HG02943 (cell line): ENCODE results near the gene CACNA1E.

Experiments
- ATAC-seq: cut with Tn5 transposase; IDR thresholded peaks from one replicate; pipeline ENCODE4 v1.9.1; 2021; ENCODE audit warnings: mild to moderate bottlenecking, low read depth, moderate library complexity; ENCODE audit not compliant: unreplicated experiment

The CACNA1E gene

DNA sequence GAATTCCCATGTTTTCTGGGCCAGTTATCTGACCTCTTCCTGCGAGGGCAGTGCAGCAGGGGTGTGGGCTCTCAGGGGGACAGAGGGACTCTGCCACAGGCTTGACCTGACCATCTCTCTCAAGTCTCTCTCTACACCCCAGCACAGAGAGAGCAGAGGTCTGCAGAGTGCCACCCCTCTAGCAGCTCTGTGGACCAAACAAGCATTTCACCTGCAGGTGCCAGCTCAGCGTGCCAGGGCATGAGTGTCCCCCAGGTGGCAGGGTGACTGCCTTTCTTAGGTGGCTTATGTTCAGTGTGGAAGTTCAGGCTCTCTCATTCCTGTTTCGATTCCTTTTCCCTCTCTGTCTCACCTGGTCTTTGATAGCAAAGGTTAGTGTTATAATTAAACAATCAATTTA lies 191.3 kb downstream of the CACNA1E start:
- ATAC-seq: no peak

- no peak for ATAC-seq
Observed at GRCh38 chr1:181675091-181675917, 192.0 kb downstream of the CACNA1E start.

DNA sequence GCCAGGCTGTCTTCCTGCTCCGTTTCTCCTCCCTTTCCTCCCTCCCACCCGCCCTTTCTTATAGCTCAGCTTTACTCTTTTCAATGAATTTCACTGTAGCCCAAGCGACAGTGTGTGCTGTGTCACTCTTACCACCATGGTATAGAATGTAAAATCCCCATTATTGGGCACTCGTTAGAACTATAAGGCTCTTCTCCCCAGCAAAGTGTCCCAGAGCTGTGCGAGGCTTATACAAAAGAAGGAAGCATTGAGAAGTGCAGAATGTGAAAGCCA lies 192.5 kb downstream of the CACNA1E start:
- ATAC-seq: no peak

- ATAC-seq: peak; percentile 70
Observed at GRCh38 chr1:181676269-181676668, 193.0 kb downstream of the CACNA1E start.

DNA sequence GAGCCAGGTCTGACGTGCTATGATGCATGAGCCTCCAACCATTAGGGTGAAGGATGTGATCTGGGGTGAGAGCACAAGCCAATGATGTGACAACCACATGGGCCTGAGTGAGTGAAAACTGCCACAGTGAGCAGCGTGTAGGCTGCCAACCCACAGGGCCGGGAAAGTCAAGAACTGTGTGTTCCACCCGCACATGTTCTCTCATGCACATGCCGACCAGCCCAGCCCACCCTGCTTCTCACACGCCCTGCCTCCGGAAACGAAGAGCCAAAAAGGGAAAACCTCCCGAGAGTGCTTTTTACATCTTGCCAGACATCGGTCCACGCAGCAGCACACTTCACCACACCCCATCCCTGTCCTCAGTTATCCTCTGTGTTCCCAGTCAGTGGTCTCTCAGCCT lies 197.0 kb downstream of the CACNA1E start:
- ATAC-seq: no peak

DNA sequence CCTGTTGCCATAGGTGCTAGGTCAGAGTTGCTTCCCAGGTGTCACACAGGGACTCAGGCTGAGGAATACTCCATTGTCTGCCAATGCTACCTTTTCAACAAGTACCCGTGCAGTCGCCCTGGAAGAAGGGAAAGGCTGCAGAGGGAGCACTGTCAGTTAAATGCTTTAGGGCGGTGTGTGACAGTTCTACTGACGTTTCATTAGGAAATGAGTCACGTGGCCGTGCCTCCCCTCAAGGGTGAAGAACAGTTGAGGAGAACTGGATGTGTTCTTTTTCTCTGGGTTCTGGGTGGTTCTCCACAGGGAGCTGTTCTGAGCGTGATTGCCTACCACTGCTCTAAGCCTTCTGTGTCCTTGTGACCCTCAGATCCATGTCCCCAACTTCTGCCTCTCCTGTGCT lies 197.6 kb downstream of the CACNA1E start:
- ATAC-seq: no peak

GRCh38 chr1:181685211-181685610 lies 201.9 kb downstream of the CACNA1E start:
- no peak for ATAC-seq

GRCh38 chr1:181701891-181702290 lies 218.6 kb downstream of the CACNA1E start:
- ATAC-seq: no peak

DNA sequence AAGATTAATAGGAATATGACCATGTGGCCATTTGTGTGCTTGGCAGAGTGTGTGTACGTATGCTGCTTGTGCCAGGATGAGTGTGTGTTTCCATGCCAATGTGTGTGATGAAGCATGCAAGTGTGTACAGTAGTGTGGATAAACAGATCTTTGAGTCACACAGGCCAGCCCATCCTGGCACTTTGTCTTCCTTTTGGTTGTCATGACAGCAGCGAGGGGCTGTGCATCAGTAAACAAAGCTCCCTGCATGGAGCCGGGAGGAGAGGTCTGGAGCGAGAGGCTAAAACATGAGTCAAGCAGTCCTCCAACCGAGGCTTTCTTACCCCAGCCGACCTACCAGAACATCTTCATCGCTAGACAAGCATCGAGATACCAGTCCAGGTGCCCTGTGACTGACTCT lies 221.2 kb downstream of the CACNA1E start:
- ATAC-seq: no peak

DNA sequence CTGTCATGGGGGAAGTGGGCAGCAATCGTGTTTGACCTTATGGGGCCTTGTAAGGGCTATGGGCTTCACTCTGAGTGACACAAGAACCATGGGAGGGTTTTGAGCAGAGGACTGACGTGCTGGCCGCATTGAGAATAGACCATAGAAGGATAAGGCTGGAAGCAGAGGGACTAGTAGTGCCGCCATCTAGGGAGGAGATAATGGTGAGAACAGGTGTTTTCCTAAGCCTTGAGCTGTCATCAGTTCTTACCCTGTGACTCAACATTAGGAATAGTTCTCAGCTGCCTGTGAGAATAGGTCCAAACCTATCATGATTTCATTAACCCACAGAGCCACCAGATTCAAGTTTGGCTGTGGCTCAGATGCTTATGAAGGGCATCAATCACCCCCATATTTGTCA lies 228.5 kb downstream of the CACNA1E start:
- ATAC-seq: no peak

DNA sequence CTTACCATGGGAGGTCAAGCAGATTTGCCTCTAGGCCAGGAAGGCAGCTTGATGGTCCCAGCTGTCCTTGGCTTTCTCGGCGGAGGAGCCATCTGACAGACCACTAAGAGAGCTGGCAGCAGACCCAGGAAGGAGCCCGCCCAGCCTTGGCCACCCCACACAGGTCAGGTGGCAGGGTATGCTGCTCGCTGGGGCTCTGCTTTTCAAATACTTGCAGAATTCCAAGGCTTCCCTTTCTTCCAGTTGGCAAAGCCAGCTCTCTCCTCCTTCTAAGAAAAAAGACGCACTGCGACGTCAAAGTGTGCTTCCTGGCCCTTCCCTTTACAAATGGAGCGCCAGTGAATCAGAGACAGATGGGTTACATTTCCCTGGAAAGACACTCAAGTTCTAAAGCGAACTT lies 229.4 kb downstream of the CACNA1E start:
- ATAC-seq: no peak

DNA sequence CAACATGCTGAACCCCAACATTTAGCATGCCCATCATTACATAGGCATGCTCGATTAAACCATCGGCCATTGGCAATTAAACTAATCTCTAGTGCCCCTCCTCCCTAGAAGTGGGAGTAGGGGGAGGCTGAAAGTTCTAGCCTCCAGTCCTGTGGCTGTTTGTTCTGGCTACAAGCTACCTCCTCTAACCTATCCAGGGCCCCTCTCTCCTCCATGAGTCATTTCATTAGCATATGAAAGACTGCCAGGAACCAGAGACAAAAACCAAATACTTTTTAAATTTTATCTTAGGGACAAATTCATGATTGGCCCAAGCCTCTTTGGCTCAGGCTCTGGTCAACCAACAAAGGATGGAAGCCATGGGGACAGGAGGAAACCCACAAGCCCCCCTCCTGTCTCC lies 231.1 kb downstream of the CACNA1E start:
- ATAC-seq: no peak

DNA sequence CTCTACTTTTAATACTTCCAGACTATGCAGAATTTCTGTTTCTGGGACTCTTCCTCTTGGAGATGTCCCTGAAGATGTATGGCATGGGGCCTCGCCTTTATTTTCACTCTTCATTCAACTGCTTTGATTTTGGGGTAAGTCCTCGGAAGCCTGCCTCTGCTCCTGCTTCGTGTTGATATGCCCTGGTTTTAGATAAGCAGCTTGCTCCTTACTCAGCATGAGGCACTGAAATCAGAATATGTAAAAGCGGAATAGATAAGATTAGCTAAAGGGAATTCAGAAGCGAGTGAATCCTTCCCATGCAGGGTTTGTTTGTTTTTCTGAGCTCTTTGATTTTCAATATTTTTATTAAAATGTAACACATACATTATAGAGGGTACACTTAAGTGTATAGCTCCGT lies 234.7 kb downstream of the CACNA1E start:
- ATAC-seq: no peak

GRCh38 chr1:181726320-181727012 lies 243.1 kb downstream of the CACNA1E start:
- no peak for ATAC-seq

GRCh38 chr1:181730606-181731005 lies 247.3 kb downstream of the CACNA1E start:
- no peak for ATAC-seq

DNA sequence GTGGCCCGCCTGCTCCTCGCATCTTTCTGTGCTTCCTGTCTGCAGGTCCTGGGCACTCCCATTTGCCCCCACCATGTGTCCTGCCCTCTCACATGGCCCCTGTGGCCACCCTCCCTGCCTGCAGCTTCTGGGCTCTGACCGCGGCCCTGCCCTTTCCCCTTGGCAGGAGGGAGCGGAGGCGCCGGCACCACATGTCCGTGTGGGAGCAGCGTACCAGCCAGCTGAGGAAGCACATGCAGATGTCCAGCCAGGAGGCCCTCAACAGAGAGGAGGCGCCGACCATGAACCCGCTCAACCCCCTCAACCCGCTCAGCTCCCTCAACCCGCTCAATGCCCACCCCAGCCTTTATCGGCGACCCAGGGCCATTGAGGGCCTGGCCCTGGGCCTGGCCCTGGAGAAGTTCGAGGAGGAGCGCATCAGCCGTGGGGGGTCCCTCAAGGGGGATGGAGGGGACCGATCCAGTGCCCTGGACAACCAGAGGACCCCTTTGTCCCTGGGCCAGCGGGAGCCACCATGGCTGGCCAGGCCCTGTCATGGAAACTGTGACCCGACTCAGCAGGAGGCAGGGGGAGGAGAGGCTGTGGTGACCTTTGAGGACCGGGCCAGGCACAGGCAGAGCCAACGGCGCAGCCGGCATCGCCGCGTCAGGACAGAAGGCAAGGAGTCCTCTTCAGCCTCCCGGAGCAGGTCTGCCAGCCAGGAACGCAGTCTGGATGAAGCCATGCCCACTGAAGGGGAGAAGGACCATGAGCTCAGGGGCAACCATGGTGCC lies 249.1 kb downstream of the CACNA1E start:
- no peak for ATAC-seq

DNA sequence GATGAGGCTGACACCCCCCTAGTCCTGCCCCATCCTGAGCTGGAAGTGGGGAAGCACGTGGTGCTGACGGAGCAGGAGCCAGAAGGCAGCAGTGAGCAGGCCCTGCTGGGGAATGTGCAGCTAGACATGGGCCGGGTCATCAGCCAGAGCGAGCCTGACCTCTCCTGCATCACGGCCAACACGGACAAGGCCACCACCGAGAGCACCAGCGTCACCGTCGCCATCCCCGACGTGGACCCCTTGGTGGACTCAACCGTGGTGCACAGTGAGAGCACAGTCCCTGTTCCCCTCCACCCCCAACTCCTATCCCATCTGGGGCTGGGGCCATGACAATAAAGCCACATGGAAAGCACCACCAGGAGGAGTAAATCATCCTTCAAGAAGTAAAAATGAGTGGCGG lies 250.2 kb downstream of the CACNA1E start:
- no peak for ATAC-seq

DNA sequence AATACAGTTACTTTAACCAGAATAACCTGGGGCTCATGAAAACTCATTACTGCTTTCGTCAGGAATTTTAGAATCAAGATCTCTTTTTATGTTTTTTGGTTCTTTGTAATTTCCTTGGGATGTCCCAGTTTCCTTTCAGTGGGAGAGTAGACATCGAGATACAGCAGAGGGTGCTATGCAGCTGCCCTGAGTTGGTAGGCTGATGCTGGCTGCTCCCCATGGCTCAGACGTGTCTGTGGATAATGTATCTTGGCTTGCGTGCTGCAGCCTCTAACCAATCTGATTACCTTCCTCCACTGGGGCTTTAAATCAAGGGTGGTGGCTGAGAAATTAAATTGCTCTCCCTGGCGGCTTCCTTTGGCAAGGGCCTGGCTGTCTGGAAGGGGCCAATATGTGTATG lies 253.7 kb downstream of the CACNA1E start:
- ATAC-seq: no peak

DNA sequence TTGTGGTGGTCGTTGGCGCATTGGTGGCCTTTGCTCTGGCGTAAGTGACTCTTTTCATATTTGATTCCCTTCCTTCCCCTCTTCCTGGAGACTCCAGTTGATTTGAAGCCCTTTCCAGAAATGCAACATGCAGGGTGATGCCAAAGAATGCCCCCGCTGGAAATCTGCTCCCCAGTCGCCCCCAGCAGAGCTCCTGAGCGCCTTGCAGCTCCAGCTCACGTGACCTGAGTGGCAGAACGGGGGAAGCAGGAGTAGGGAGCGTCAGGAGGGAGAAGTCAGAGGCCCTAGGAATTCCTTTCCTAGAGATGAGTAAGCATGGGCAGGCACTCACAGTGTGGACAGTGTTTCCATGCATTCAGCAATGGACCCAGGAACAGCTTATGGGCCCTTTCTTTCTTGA lies 255.9 kb downstream of the CACNA1E start:
- no peak for ATAC-seq

GRCh38 chr1:181742426-181742825 lies 259.1 kb downstream of the CACNA1E start:
- ATAC-seq: no peak

GRCh38 chr1:181743878-181744312 lies 260.6 kb downstream of the CACNA1E start:
- no peak for ATAC-seq

GRCh38 chr1:181746224-181746623 lies 262.9 kb downstream of the CACNA1E start:
- no peak for ATAC-seq
